Hepatocyte (in vitro differentiated cells): ENCODE measurements around the gene TBC1D2. TPM values are rescaled to one million over a fixed set of nuclear protein-coding genes. Genes with fewer than 3 reads are reported as not detected.
A peak's percentile ranks its signal among the peaks of the same experiment; 100 is the strongest.

Experiments used
- DNase-seq: peaks from one replicate; pipeline ENCODE4 v3.0.0-alpha.2; 2016; ENCODE audit warnings: low spot score
- H2AFZ ChIP-seq: fragments of 200-600 bp; sonication (generic); 2 replicates; pipeline ENCODE4 v1.6.0; 2016; ENCODE audit warnings: antibody characterized with exemption, mild to moderate bottlenecking
- H3K27ac ChIP-seq: fragments of 200-600 bp; sonication (generic); 2 replicates; pipeline ENCODE4 v1.5.1; 2016; ENCODE audit warnings: mild to moderate bottlenecking
- H3K27me3 ChIP-seq: fragments of 200-600 bp; sonication (generic); 2 replicates; pipeline ENCODE4 v1.6.1; 2016
- H3K36me3 ChIP-seq: fragments of 200-600 bp; sonication (generic); replicated peaks from 2 replicates; pipeline ENCODE4 v1.5.1; 2016; ENCODE audit warnings: low read depth; ENCODE audit not compliant: insufficient read depth
- H3K4me1 ChIP-seq: fragments of 200-600 bp; sonication (generic); 2 replicates; pipeline ENCODE4 v1.5.1; 2016; ENCODE audit warnings: mild to moderate bottlenecking, moderate library complexity; ENCODE audit not compliant: insufficient read depth
- H3K4me2 ChIP-seq: fragments of 200-600 bp; sonication (generic); 2 replicates; pipeline ENCODE4 v1.6.0; 2016
- H3K4me3 ChIP-seq: fragments of 200-600 bp; sonication (generic); 2 replicates; pipeline ENCODE4 v1.5.1; 2016; ENCODE audit warnings: mild to moderate bottlenecking
- H3K79me2 ChIP-seq: fragments of 200-600 bp; sonication (generic); 2 replicates; pipeline ENCODE4 v1.6.0; 2017; ENCODE audit warnings: mild to moderate bottlenecking
- H3K9me2 ChIP-seq: fragments of 200-600 bp; sonication (generic); replicated peaks from 2 replicates; pipeline ENCODE4 v1.6.0; 2017; ENCODE audit warnings: mild to moderate bottlenecking; ENCODE audit not compliant: insufficient read depth
- H3K9me3 ChIP-seq: fragments of 200-600 bp; sonication (generic); 2 replicates; pipeline ENCODE4 v1.5.1; 2016; ENCODE audit warnings: low read depth, mild to moderate bottlenecking
- H4K20me1 ChIP-seq: fragments of 200-600 bp; sonication (generic); 2 replicates; pipeline ENCODE4 v1.6.0; 2016; ENCODE audit warnings: mild to moderate bottlenecking; ENCODE audit not compliant: insufficient read depth, poor library complexity, severe bottlenecking
- EZH2 ChIP-seq: fragments of 200-600 bp; sonication (generic); IDR thresholded peaks from 2 replicates; pipeline ENCODE4 v1.6.1; 2016; ENCODE audit warnings: antibody characterized with exemption, mild to moderate bottlenecking, borderline replicate concordance
- EZH2phosphoT487 ChIP-seq: fragments of 200-600 bp; sonication (generic); IDR thresholded peaks from one replicate; pipeline ENCODE4 v1.6.1; 2018; ENCODE audit warnings: antibody characterized with exemption, mild to moderate bottlenecking, low read depth, moderate library complexity; ENCODE audit not compliant: unreplicated experiment, severe bottlenecking
- WGBS: methylation state at CpG from one replicate; pipeline ENCODE4 v1.1.6; 2016; ENCODE audit warnings: low lambda C conversion rate; ENCODE audit errors: missing lambda C conversion rate; 5-methylcytosine and 5-hydroxymethylcytosine counted together
- polyA plus RNA-seq: library from polyadenylated mRNA; unstranded; fragments of >200 nt; fragmentation: Nextera tagmentation; extraction: Ambion mirVana; gene quantifications from 2 replicates; pipeline ENCODE4 v1.2.1, GENCODE V29; 2016
- total RNA-seq: library from RNA; depleted of rRNA; stranded (reverse); fragments of >200 nt; gene quantifications from 2 replicates; pipeline ENCODE4 v1.2.3, GENCODE V29; 2014
- TF ChIP-seq, protein P1 (sequence below): fragments of 200-600 bp; sonication (generic); IDR thresholded peaks from 2 replicates; pipeline ENCODE4 v1.5.1; 2016; ENCODE audit warnings: antibody characterized with exemption, mild to moderate bottlenecking; ENCODE audit not compliant: poor library complexity

The TBC1D2 gene
- total and polyA plus RNA-seq, 2 experiments from 2014 or later, result 20.0 to 31.6 TPM

- Histone ChIP-seq H3K4me3 (no peak overlapping the region), H3K9me2 (no peaks in the 10 kb centered on the region), H3K4me1 (peaks cover 13% of the 10 kb centered on the region), H2AFZ (no peak overlapping the region), H3K4me2 (no peak overlapping the region), H3K79me2 (peaks cover 3% of the 10 kb centered on the region), H3K36me3 (no peaks in the 10 kb centered on the region), H4K20me1 (no peaks in the 10 kb centered on the region), H3K9me3 (no peaks in the 10 kb centered on the region), H3K27ac (no peak overlapping the region), H3K27me3 (no peaks in the 10 kb centered on the region)
- peak; percentile 5 for DNase-seq
- no peak for TF ChIP-seq EZH2
- TF ChIP-seq, protein P1, sequence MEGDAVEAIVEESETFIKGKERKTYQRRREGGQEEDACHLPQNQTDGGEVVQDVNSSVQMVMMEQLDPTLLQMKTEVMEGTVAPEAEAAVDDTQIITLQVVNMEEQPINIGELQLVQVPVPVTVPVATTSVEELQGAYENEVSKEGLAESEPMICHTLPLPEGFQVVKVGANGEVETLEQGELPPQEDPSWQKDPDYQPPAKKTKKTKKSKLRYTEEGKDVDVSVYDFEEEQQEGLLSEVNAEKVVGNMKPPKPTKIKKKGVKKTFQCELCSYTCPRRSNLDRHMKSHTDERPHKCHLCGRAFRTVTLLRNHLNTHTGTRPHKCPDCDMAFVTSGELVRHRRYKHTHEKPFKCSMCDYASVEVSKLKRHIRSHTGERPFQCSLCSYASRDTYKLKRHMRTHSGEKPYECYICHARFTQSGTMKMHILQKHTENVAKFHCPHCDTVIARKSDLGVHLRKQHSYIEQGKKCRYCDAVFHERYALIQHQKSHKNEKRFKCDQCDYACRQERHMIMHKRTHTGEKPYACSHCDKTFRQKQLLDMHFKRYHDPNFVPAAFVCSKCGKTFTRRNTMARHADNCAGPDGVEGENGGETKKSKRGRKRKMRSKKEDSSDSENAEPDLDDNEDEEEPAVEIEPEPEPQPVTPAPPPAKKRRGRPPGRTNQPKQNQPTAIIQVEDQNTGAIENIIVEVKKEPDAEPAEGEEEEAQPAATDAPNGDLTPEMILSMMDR, result no peak
- no peak for TF ChIP-seq EZH2phosphoT487
- 49% methylated on average over 8 of the region's 8 CpGs for WGBS
Observed at GRCh38 chr9:98236901-98237487, 18.5 kb downstream of the TBC1D2 start.

DNA sequence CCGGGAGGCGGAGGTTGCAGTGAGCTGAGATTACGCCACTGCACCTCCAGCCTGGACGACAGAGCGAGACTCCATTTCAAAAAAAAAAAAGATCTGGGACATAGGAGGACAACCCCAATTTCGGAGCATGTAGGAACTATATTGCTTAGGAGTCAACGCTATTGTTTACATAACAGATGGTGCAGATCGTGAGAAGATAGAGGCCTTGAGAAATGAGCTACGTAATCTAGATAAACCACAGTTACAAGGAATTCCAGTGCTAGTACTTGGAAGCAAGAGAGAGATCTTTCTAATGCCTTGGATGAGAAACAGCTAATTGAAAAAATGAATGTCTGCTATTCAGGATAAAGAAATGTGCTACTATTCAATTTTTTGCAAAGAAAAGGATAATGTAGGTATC is 20.3 kb downstream of the TBC1D2 start:
- Histone ChIP-seq H3K9me3 (no peaks in the 10 kb centered on the region), H3K27me3 (no peaks in the 10 kb centered on the region), H3K36me3 (no peaks in the 10 kb centered on the region), H3K4me1 (peaks cover 28% of the 10 kb centered on the region), H3K27ac (peak overlapping the region; percentile 64), H2AFZ (no peak overlapping the region), H3K79me2 (peaks cover 3% of the 10 kb centered on the region), H3K4me2 (no peak overlapping the region), H3K4me3 (no peak overlapping the region), H3K9me2 (no peaks in the 10 kb centered on the region), H4K20me1 (no peaks in the 10 kb centered on the region)
- DNase-seq, result peak; percentile 4
- 69% methylated on average over 9 of the region's 9 CpGs for WGBS
- TF ChIP-seq, protein P1, result no peak
- TF ChIP-seq EZH2 (no peak), EZH2phosphoT487 (no peak)

DNA sequence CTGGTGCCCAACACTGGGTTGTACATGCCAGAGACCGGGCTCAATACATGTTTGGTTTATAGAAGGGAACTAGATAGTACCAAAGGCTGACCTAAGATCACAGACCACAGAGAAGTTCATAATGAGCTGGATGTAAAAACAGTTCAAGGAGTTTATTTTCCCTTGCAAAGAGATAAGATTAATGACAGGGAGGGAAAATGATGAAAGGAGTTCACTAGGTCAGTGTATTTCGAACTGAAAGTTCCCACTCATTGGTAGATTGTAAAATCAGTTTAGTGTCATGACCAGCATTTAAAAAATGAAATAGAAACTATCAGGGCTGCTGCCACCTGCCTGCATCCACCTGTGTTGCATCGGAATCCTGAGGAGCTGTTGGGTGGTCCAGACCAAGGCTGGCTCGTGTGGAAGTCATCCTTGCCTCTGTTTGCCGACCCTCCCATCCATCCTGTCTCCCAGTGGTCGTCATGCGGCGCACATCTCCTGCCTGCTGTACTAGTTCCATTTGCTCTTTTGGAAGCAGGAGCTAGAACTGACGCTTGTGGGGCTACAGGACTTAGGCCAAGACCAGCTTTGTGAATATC is 21.1 kb downstream of the TBC1D2 start:
- Histone ChIP-seq H3K36me3 (no peaks in the 10 kb centered on the region), H3K27me3 (no peaks in the 10 kb centered on the region), H3K9me2 (no peaks in the 10 kb centered on the region), H4K20me1 (no peaks in the 10 kb centered on the region), H3K79me2 (peaks cover 3% of the 10 kb centered on the region), H3K4me2 (peak overlapping the region; percentile 12), H3K9me3 (no peaks in the 10 kb centered on the region), H2AFZ (no peak overlapping the region), H3K4me1 (peaks cover 35% of the 10 kb centered on the region), H3K27ac (peak overlapping the region; percentile 64), H3K4me3 (no peak overlapping the region)
- TF ChIP-seq EZH2, result no peak
- TF ChIP-seq EZH2phosphoT487, result no peak
- TF ChIP-seq, protein P1, result peak; percentile 31
- DNase-seq, result peak; percentile 44
- WGBS, result 79% methylated on average over 9 of the region's 9 CpGs
